Endothelial cell (in vitro differentiated cells): ENCODE data around the gene COG7. TPM values are rescaled to one million over a fixed set of nuclear protein-coding genes. Genes with fewer than 3 reads are reported as not detected.
A peak's percentile ranks its signal among the peaks of the same experiment; 100 is the strongest.

Source experiments
- DNase-seq: peaks from one replicate; pipeline ENCODE4 v3.0.0; 2021; ENCODE audit warnings: low spot score
- H3K27ac Mint-ChIP-seq: one replicate; pipeline ENCODE4 v1.8.0; 2021; ENCODE audit warnings: mixed read lengths, inconsistent platforms; ENCODE audit not compliant: unreplicated experiment
- H3K27me3 Mint-ChIP-seq: one replicate; pipeline ENCODE4 v1.8.0; 2021; ENCODE audit warnings: mild to moderate bottlenecking, moderate library complexity, mixed read lengths, inconsistent platforms; ENCODE audit not compliant: unreplicated experiment
- H3K36me3 Mint-ChIP-seq: one replicate; pipeline ENCODE4 v1.8.0; 2021; ENCODE audit warnings: mild to moderate bottlenecking, low read depth, mixed read lengths, inconsistent platforms; ENCODE audit not compliant: unreplicated experiment
- H3K4me1 Mint-ChIP-seq: one replicate; pipeline ENCODE4 v1.8.0; 2021; ENCODE audit warnings: mild to moderate bottlenecking, mixed read lengths, inconsistent platforms; ENCODE audit not compliant: unreplicated experiment
- H3K4me3 Mint-ChIP-seq: one replicate; pipeline ENCODE4 v1.8.0; 2021; ENCODE audit warnings: mild to moderate bottlenecking, mixed read lengths, inconsistent platforms; ENCODE audit not compliant: unreplicated experiment
- H3K9me3 Mint-ChIP-seq: one replicate; pipeline ENCODE4 v1.8.0; 2021; ENCODE audit warnings: mixed read lengths, inconsistent platforms; ENCODE audit not compliant: unreplicated experiment
- total RNA-seq: library from RNA; stranded (reverse); fragmentation: NEBNext Ultra II Directional; extraction: Animal tissue kit (Norgen Biotek cat#: 25700); gene quantifications from one replicate; pipeline ENCODE4 v1.2.1, GENCODE V29; 2021; ENCODE audit not compliant: unreplicated experiment
- TF ChIP-seq, protein P1 (sequence below): fragments of 200-600 bp; sonication (generic); IDR thresholded peaks from one replicate; pipeline ENCODE4 v1.5.0; 2021; ENCODE audit warnings: antibody characterized with exemption; ENCODE audit not compliant: unreplicated experiment

The COG7 gene
- total RNA-seq, 1 donor from 2014 or later = 10.1 TPM

- peak; percentile 16 for DNase-seq
- Mint-ChIP-seq H3K27me3 (no peaks in the 10 kb centered on the region), H3K36me3 (no peaks in the 10 kb centered on the region), H3K4me1 (peaks cover 10% of the 10 kb centered on the region), H3K9me3 (no peaks in the 10 kb centered on the region), H3K27ac (peak overlapping the region; percentile 33), H3K4me3 (no peak overlapping the region)
- TF ChIP-seq, protein P1, sequence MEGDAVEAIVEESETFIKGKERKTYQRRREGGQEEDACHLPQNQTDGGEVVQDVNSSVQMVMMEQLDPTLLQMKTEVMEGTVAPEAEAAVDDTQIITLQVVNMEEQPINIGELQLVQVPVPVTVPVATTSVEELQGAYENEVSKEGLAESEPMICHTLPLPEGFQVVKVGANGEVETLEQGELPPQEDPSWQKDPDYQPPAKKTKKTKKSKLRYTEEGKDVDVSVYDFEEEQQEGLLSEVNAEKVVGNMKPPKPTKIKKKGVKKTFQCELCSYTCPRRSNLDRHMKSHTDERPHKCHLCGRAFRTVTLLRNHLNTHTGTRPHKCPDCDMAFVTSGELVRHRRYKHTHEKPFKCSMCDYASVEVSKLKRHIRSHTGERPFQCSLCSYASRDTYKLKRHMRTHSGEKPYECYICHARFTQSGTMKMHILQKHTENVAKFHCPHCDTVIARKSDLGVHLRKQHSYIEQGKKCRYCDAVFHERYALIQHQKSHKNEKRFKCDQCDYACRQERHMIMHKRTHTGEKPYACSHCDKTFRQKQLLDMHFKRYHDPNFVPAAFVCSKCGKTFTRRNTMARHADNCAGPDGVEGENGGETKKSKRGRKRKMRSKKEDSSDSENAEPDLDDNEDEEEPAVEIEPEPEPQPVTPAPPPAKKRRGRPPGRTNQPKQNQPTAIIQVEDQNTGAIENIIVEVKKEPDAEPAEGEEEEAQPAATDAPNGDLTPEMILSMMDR = no peak
These were observed 93.8 kb downstream of the COG7 start for GRCh38 chr16:23359092-23359760.

DNA sequence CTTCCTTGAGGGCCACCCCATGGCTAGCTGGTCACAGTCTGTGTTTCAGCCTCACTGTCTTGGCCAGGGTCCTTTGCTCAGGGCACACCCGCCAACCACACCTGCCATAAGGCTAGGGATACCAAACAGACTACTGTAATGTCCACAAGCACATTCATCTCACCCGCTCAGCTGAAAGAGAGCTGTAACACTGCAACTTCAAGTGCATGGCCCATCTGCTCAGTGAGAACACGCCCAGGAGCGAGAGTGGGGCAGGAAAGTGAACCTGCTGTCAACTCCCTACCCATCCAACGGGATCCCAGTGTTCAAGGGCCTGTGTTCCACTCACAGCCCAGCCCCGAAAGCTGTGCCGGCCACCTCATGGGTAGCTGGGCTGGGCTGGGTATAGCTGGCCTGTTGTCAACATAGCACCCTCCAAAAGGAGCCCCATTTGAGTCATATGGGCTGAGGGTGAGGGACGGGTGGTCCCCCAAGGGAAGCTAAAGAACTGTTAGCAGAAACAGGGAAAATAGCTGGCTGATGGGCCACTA lies 95.2 kb downstream of the COG7 start:
- Mint-ChIP-seq H3K4me1 (peaks cover 7% of the 10 kb centered on the region), H3K27me3 (no peaks in the 10 kb centered on the region), H3K9me3 (no peaks in the 10 kb centered on the region), H3K36me3 (no peaks in the 10 kb centered on the region), H3K4me3 (no peak overlapping the region), H3K27ac (no peak overlapping the region)
- TF ChIP-seq, protein P1 = no peak
- DNase-seq = no peak

DNA sequence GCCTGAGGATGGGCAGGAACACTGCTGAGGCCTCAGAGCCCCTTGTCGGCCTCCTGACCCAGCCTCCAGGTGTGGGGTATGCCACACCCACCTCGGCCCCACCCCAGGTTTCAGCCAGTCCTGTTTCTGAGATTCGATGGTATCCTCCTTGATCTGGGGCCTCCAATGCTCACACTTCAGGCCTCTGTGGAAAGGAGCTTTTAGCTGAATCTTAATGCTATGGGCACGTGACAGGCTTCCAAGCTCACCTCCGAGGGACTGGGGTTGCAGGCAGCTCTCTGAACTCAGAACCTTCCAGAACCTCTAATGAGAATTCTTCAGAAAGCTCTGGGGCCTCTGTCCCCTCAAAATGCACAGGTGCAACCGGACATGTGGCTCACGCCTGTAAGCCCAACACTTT lies 96.0 kb downstream of the COG7 start:
- Mint-ChIP-seq H3K4me3 (no peak overlapping the region), H3K36me3 (peaks cover 4% of the 10 kb centered on the region), H3K27me3 (no peaks in the 10 kb centered on the region), H3K9me3 (no peaks in the 10 kb centered on the region), H3K4me1 (peaks cover 6% of the 10 kb centered on the region), H3K27ac (no peak overlapping the region)
- no peak for DNase-seq
- TF ChIP-seq, protein P1 = no peak

- no peak for DNase-seq
- H3K36me3 Mint-ChIP-seq = peaks cover 4% of the 10 kb centered on the region
- H3K4me3 Mint-ChIP-seq = no peak overlapping the region
- H3K27ac Mint-ChIP-seq = no peak overlapping the region
- TF ChIP-seq, protein P1 = no peak
- no peaks in the 10 kb centered on the region for H3K27me3 Mint-ChIP-seq
- H3K4me1 Mint-ChIP-seq = peaks cover 6% of the 10 kb centered on the region
- H3K9me3 Mint-ChIP-seq = no peaks in the 10 kb centered on the region
These were observed 97.8 kb downstream of the COG7 start for GRCh38 chr16:23355106-23355670.

DNA sequence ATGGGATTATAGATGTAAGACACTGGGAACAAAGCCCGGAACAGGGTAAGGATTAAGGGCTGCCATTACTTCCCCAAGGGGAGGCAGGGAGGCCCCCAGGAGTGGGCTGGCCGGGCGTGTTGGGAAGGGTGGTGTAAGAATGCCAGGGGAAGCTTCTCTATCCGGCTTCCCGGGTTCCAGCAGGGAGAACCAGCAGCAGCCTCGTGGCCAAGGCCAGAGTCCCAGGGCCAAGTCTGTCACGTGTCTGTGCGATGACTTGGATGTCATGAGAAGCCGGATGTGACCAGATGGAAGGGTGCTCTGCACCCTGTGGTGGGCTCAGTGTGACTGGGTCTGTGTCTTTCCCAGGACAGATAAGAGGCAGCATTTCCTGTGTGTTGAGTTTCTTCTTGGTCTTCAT lies 98.7 kb downstream of the COG7 start:
- no peak for DNase-seq
- Mint-ChIP-seq H3K27me3 (no peaks in the 10 kb centered on the region), H3K9me3 (no peaks in the 10 kb centered on the region), H3K4me3 (no peak overlapping the region), H3K27ac (no peak overlapping the region), H3K36me3 (peaks cover 4% of the 10 kb centered on the region), H3K4me1 (peaks cover 2% of the 10 kb centered on the region)
- TF ChIP-seq, protein P1 = no peak
